Measurements from ENCODE around the gene SMIM44.

The SMIM44 gene

GRCh38 chr19:3499738-3500428 lies 16.6 kb upstream of the SMIM44 start:
- H3K4me3 ChIP-seq (ENCODE audit: low read length): peak overlapping the region; percentile 90
- DNase-seq (ENCODE audit: low read depth): no peak
- no peak for TF ChIP-seq CTCF (IDR thresholded peaks at IDR 0.05; ENCODE audit: insufficient read depth, low read depth, low read length, missing control alignments)

- no peak overlapping the region for H3K4me3 ChIP-seq (ENCODE audit: low read length)
- no peak for DNase-seq (ENCODE audit: low read depth)
- TF ChIP-seq CTCF (IDR thresholded peaks at IDR 0.05; ENCODE audit: insufficient read depth, low read depth, low read length, missing control alignments): no peak
Observed at GRCh38 chr19:3497757-3498520, 14.7 kb upstream of the SMIM44 start.

- TF ChIP-seq CTCF (IDR thresholded peaks at IDR 0.05; ENCODE audit: insufficient read depth, low read depth, low read length, missing control alignments): no peak
- no peak for DNase-seq (ENCODE audit: low read depth)
- H3K4me3 ChIP-seq (ENCODE audit: low read length): no peak overlapping the region
Observed at GRCh38 chr19:3496392-3497273, 13.4 kb upstream of the SMIM44 start.

- no peak overlapping the region for H3K4me3 ChIP-seq (ENCODE audit: low read length)
- DNase-seq (ENCODE audit: low read depth): no peak
- TF ChIP-seq CTCF (IDR thresholded peaks at IDR 0.05; ENCODE audit: insufficient read depth, low read depth, low read length, missing control alignments): no peak
Observed at GRCh38 chr19:3494559-3494958, 11.3 kb upstream of the SMIM44 start.

GRCh38 chr19:3494051-3494450 lies 10.8 kb upstream of the SMIM44 start:
- no peak for TF ChIP-seq CTCF (IDR thresholded peaks at IDR 0.05; ENCODE audit: insufficient read depth, low read depth, low read length, missing control alignments)
- DNase-seq (ENCODE audit: low read depth): no peak
- H3K4me3 ChIP-seq (ENCODE audit: low read length): no peak overlapping the region

- DNase-seq (ENCODE audit: low read depth): no peak
- TF ChIP-seq CTCF (IDR thresholded peaks at IDR 0.05; ENCODE audit: insufficient read depth, low read depth, low read length, missing control alignments): no peak
- H3K4me3 ChIP-seq (ENCODE audit: low read length): no peak overlapping the region
Observed at GRCh38 chr19:3493651-3494050, 10.4 kb upstream of the SMIM44 start.

Measured in epithelial cell of esophagus (primary cell).